Panc1 (cell line): Measurements from ENCODE around the gene PTPA. TPM values are rescaled to one million over a fixed set of nuclear protein-coding genes. Genes with fewer than 3 reads are reported as not detected.

Source experiments
- ATAC-seq: fragments of 200-7000 bp; cut with Tn5 transposase; 2 replicates; pipeline ENCODE4 v1.9.1; 2020; ENCODE audit warnings: mild to moderate bottlenecking, moderate library complexity
- BruUV-seq: library from RNA; stranded (reverse); fragments of 400-500 nt; replicated peaks from 2 replicates; lab custom pipeline; 2021; lab: Mats Ljungman, UMichigan
- CTCF ChIA-PET: fragments of 300-600 bp; sonication (Branson Sonifier 250); formaldehyde crosslinking; loops from one replicate; lab custom pipeline; 2022; ENCODE audit warnings: antibody characterized with exemption; lab: Charles Lee
- POLR2A ChIA-PET: fragments of 300-600 bp; sonication (Branson Sonifier 250); formaldehyde crosslinking; loops from one replicate; lab custom pipeline; 2022; ENCODE audit warnings: antibody characterized with exemption; lab: Charles Lee
- DNase-seq: peaks from one replicate; pipeline ENCODE4 v3.0.0-alpha.2; 2010; ENCODE audit warnings: low read depth, low spot score
- H3K27ac ChIP-seq: 2 replicates; pipeline ENCODE4 v1.5.1; 2011; ENCODE audit warnings: mild to moderate bottlenecking, low read length, inconsistent platforms
- H3K27me3 ChIP-seq: fragments of 200-500 bp; sonication (Bioruptor generic); 2 replicates; pipeline ENCODE4 v1.6.0; 2014; ENCODE audit warnings: low read length, inconsistent platforms; ENCODE audit not compliant: control insufficient read depth, insufficient read depth
- H3K36me3 ChIP-seq: fragments of 200-500 bp; sonication (Bioruptor generic); 2 replicates; pipeline ENCODE4 v1.5.1; 2014; ENCODE audit warnings: inconsistent platforms, mild to moderate bottlenecking, low read length, moderate library complexity; ENCODE audit not compliant: control insufficient read depth, insufficient read depth
- H3K4me1 ChIP-seq: 2 replicates; pipeline ENCODE4 v1.5.1; 2011; ENCODE audit warnings: inconsistent platforms, mild to moderate bottlenecking, low read length, moderate library complexity; ENCODE audit not compliant: control insufficient read depth, insufficient read depth
- H3K4me3 ChIP-seq, 2 experiments: 2 replicates each; pipeline ENCODE4 v1.5.1; 2011 to 2012; ENCODE audit warnings: low read depth in 2 of 2, low read length in 2 of 2, mild to moderate bottlenecking in 2 of 2, inconsistent platforms in 1 of 2, moderate library complexity in 1 of 2
- H3K9me3 ChIP-seq: fragments of 200-500 bp; sonication (Bioruptor generic); 2 replicates; pipeline ENCODE4 v1.5.1; 2014; ENCODE audit warnings: low read depth, mild to moderate bottlenecking, inconsistent platforms, low read length, moderate library complexity; ENCODE audit not compliant: control insufficient read depth, insufficient read depth
- CTCF ChIP-seq: fragments of 450-650 bp; IDR thresholded peaks from 2 replicates; pipeline ENCODE4 v1.5.1; 2017; ENCODE audit warnings: mild to moderate bottlenecking
- POLR2AphosphoS5 ChIP-seq: IDR thresholded peaks from 2 replicates; pipeline ENCODE4 v1.6.1; 2012; ENCODE audit warnings: mild to moderate bottlenecking, low read depth, low read length, moderate library complexity
- REST ChIP-seq, 2 experiments: IDR thresholded peaks; 2 replicates each; pipeline ENCODE4 v1.6.1; 2011 to 2012; ENCODE audit warnings: low read depth in 2 of 2, control low read depth in 1 of 2, low read length in 1 of 2, mild to moderate bottlenecking in 1 of 2, moderate library complexity in 1 of 2; ENCODE audit not compliant: insufficient read depth in 1 of 2
- SIN3A ChIP-seq: IDR thresholded peaks from 2 replicates; pipeline ENCODE4 v1.6.1; 2012; ENCODE audit warnings: low read depth, mild to moderate bottlenecking, low read length, moderate library complexity, borderline replicate concordance; ENCODE audit not compliant: insufficient read depth
- TCF7L2 ChIP-seq: IDR thresholded peaks from 2 replicates; pipeline ENCODE4 v1.6.1; 2011; ENCODE audit warnings: mild to moderate bottlenecking, low read depth, low read length, inconsistent platforms
- in situ Hi-C: cut with HindIII; loops from 2 replicates; pipeline ENCODE4 v1.10.0; 2016; ENCODE audit warnings: low sequenced_read_pairs, low pct_unique_long_range_greater_than_20kb
- intact Hi-C: fragments of 100-400 bp; cut with micrococcal nuclease; formaldehyde crosslinking; loops from one replicate; pipeline ENCODE4 v1.10.0; 2022; ENCODE audit not compliant: unreplicated experiment
- total RNA-seq: library from RNA; stranded (reverse); gene quantifications from one replicate; pipeline ENCODE4 v1.2.1, GENCODE V29; 2021; ENCODE audit not compliant: unreplicated experiment

The PTPA gene
- total RNA-seq, 1 experiment from 2014 or later: 114 TPM

GRCh38 chr9:129102791-129103594, 8.2 kb upstream of the PTPA start:
- no TSS peak for BruUV-seq
- Histone ChIP-seq H3K4me3 (no peak overlapping the region), H3K27ac (no peak overlapping the region), H3K9me3 (no peaks in the 10 kb centered on the region), H3K27me3 (no peaks in the 10 kb centered on the region), H3K36me3 (no peaks in the 10 kb centered on the region), H3K4me1 (peaks cover 3% of the 10 kb centered on the region; the same call in 1 of the 2 replicates)
- ATAC-seq (peak; percentile 91), DNase-seq (no peak)
- intact Hi-C loops: no loop called here
- ChIA-PET POLR2A (no interaction called here), CTCF (no interaction called here)
- no peak for TF ChIP-seq SIN3A
- TF ChIP-seq REST (IDR thresholded peaks at IDR 0.05; ENCODE audit: insufficient read depth in 1 of 2, low read depth in 2 of 2, low read length in 1 of 2): no peak
- no peak for TF ChIP-seq POLR2AphosphoS5
- peak; percentile 77 for TF ChIP-seq CTCF
- TF ChIP-seq TCF7L2: no peak
- in situ Hi-C loops: no loop called here

GRCh38 chr9:129103595-129103965, 7.6 kb upstream of the PTPA start:
- Histone ChIP-seq H3K27me3 (no peaks in the 10 kb centered on the region), H3K9me3 (no peaks in the 10 kb centered on the region), H3K4me3 (no peak overlapping the region), H3K36me3 (no peaks in the 10 kb centered on the region), H3K4me1 (peaks cover 3% of the 10 kb centered on the region; the same call in 1 of the 2 replicates), H3K27ac (no peak overlapping the region)
- ATAC-seq (no peak), DNase-seq (no peak)
- ChIA-PET POLR2A (no interaction called here), CTCF (no interaction called here)
- in situ Hi-C loops (no loop called here), intact Hi-C loops (no loop called here)
- no TSS peak for BruUV-seq
- TF ChIP-seq SIN3A: no peak
- no peak for TF ChIP-seq CTCF
- TF ChIP-seq POLR2AphosphoS5: no peak
- TF ChIP-seq TCF7L2: no peak
- no peak for TF ChIP-seq REST (IDR thresholded peaks at IDR 0.05; ENCODE audit: insufficient read depth in 1 of 2, low read depth in 2 of 2, low read length in 1 of 2)
